Activated CD8-positive, alpha-beta memory T cell treated with anti-CD3 and anti-CD28 coated beads for 36 hours (primary cell): ENCODE measurements around the gene SETBP1. TPM values are rescaled to one million over a fixed set of nuclear protein-coding genes. Genes with fewer than 3 reads are reported as not detected.

Source experiments
- CTCF ChIA-PET: fragments of 350-600 bp; sonication (Branson Sonifier 250); formaldehyde crosslinking; loops from one replicate; lab custom pipeline; 2021; ENCODE audit warnings: antibody characterized with exemption; lab: Charles Lee
- POLR2A ChIA-PET: fragments of 350-600 bp; sonication (Branson Sonifier 250); formaldehyde crosslinking; loops from one replicate; lab custom pipeline; 2021; ENCODE audit warnings: antibody characterized with exemption; lab: Charles Lee
- total RNA-seq, 2 experiments: library from RNA; stranded (reverse); gene quantifications; one replicate each; pipeline ENCODE4 v1.2.3, GENCODE V29; 2021

Gene SETBP1
- total RNA-seq = 10 to 100 TPM; 17.3 to 18.4 TPM

- POLR2A ChIA-PET = interaction anchor here (0.7 to 2.1 kb wide), 6 partner anchors 22 to 223 kb away, joined by 3 to 9 read pairs (median 4); no protein-coding TSS in a partner anchor
- CTCF ChIA-PET = interaction anchor here (0.6 to 1.0 kb wide), 3 partner anchors 32 to 45 kb away, joined by 3 to 4 read pairs (median 3); no protein-coding TSS in a partner anchor
Measured at GRCh38 chr18:44680273-44681075, at the start of gene SETBP1. TSS of gene SETBP1 (plus strand) at chr18:44680888. CDS start at chr18:44701347, 20,459 bp downstream.

GRCh38 chr18:44632469-44633145 lies 48.1 kb upstream of the SETBP1 start:
- POLR2A ChIA-PET = no interaction called here

GRCh38 chr18:44635546-44635945 lies 45.1 kb upstream of the SETBP1 start:
- ChIA-PET POLR2A (no interaction called here), CTCF (no interaction called here)

More at GRCh38 chr18:44632469-44633145, 48.1 kb upstream of the SETBP1 start:
- CTCF ChIA-PET = no interaction called here

GRCh38 chr18:44636241-44636640 lies 44.4 kb upstream of the SETBP1 start:
- CTCF ChIA-PET = no interaction called here

GRCh38 chr18:44637210-44638033 lies 43.3 kb upstream of the SETBP1 start:
- ChIA-PET CTCF (interaction anchor here (0.6 kb wide), 1 partner anchor 169 kb away, joined by 3 read pairs; no protein-coding TSS in a partner anchor), POLR2A (no interaction called here)

More at GRCh38 chr18:44636241-44636640, 44.4 kb upstream of the SETBP1 start:
- POLR2A ChIA-PET = no interaction called here

GRCh38 chr18:44638034-44638540 lies 42.6 kb upstream of the SETBP1 start:
- POLR2A ChIA-PET = no interaction called here
- CTCF ChIA-PET = interaction anchor here (0.6 kb wide), 1 partner anchor 168 kb away, joined by 3 read pairs; no protein-coding TSS in a partner anchor

- ChIA-PET CTCF (no interaction called here), POLR2A (no interaction called here)
Measured at GRCh38 chr18:44638811-44639210, 41.9 kb upstream of the SETBP1 start.

- CTCF ChIA-PET = no interaction called here
- POLR2A ChIA-PET = no interaction called here
Measured at GRCh38 chr18:44643004-44643403, 37.7 kb upstream of the SETBP1 start.

- ChIA-PET POLR2A (no interaction called here), CTCF (no interaction called here)
Measured at GRCh38 chr18:44651478-44651877, 29.2 kb upstream of the SETBP1 start.

GRCh38 chr18:44651918-44652572 lies 28.6 kb upstream of the SETBP1 start:
- POLR2A ChIA-PET = no interaction called here
- CTCF ChIA-PET = no interaction called here

GRCh38 chr18:44652722-44653121 lies 28.0 kb upstream of the SETBP1 start:
- ChIA-PET CTCF (no interaction called here), POLR2A (no interaction called here)

- POLR2A ChIA-PET = no interaction called here
- CTCF ChIA-PET = no interaction called here
Measured at GRCh38 chr18:44654573-44654972, 26.1 kb upstream of the SETBP1 start.

GRCh38 chr18:44655435-44655834 lies 25.3 kb upstream of the SETBP1 start:
- POLR2A ChIA-PET = no interaction called here
- CTCF ChIA-PET = no interaction called here

- ChIA-PET POLR2A (no interaction called here), CTCF (no interaction called here)
Measured at GRCh38 chr18:44659771-44660170, 20.9 kb upstream of the SETBP1 start.

- CTCF ChIA-PET = no interaction called here
Measured at GRCh38 chr18:44668270-44668975, 12.3 kb upstream of the SETBP1 start.

GRCh38 chr18:44671914-44672313 lies 8.8 kb upstream of the SETBP1 start:
- POLR2A ChIA-PET = no interaction called here
- CTCF ChIA-PET = no interaction called here

More at GRCh38 chr18:44668270-44668975, 12.3 kb upstream of the SETBP1 start:
- POLR2A ChIA-PET = no interaction called here

- CTCF ChIA-PET = no interaction called here
- POLR2A ChIA-PET = no interaction called here
Measured at GRCh38 chr18:44672506-44672905, 8.2 kb upstream of the SETBP1 start.

- CTCF ChIA-PET = no interaction called here
- POLR2A ChIA-PET = no interaction called here
Measured at GRCh38 chr18:44673256-44673880, 7.3 kb upstream of the SETBP1 start.
